NCI-H1048 (cell line): Measurements from ENCODE around the gene FGF11.

Experiments
- DNase-seq: peaks from one replicate; lab custom pipeline; 2025; lab: John Stamatoyannopoulos, UW

Gene FGF11

DNA sequence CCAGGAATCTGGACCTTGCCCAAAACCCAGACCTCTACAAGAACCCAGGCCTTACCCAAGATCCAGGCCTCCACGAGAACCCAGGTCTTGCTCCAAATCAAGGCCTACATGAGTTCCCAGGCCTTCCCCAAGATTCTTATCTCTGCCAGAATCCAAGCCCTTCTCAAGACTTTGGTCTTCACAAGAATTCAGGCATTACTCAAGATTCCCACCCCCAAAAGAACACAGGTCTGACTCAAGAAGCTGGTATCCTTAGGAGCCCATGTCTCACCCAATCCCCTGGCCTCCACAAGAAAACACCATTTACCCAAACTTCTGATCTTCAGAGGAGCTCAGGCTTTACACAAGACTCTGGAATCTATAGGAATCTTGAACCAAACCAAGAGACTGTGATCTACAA is 8.1 kb upstream of the FGF11 start:
- DNase-seq, result no peak

GRCh38 chr17:7432296-7432695 is 7.0 kb upstream of the FGF11 start:
- DNase-seq, result no peak

DNA sequence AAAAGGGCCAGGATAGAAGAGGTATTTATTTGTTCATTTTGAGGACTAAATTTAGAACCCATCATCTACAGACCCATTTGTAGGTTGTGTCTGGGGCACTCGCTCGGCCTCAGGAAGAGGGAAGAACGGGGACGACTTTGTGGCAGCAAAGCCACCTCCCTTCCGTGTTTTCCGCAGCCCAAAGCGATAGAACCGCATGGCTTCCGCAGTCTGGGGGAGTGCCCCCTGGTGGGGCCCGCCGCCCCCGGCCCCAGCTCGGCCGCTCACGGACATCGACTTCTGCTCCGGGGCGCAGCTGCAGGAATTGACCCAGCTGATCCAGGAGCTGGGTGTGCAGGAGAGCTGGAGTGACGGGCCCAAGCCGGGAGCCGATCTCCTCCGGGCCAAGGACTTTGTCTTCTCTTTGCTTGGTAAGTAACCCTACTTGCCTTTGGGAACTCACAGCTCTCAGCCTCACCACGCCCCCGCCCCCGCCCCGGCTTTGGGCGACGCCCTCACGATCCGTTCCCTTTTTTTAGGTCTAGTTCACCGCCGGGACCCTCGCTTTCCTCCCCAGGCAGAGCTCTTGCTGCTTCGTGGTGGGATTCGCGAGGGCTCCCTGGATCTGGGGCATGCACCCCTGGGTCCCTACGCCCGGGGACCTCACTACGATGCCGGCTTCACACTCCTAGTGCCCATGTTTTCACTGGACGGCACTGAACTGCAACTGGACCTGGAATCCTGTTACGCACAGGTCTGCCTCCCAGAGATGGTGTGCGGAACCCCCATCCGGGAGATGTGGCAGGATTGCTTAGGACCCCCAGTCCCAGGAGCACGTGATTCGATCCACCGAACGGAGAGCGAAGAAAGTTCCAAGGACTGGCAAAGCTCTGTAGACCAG is 3.4 kb upstream of the FGF11 start:
- DNase-seq, result no peak

DNA sequence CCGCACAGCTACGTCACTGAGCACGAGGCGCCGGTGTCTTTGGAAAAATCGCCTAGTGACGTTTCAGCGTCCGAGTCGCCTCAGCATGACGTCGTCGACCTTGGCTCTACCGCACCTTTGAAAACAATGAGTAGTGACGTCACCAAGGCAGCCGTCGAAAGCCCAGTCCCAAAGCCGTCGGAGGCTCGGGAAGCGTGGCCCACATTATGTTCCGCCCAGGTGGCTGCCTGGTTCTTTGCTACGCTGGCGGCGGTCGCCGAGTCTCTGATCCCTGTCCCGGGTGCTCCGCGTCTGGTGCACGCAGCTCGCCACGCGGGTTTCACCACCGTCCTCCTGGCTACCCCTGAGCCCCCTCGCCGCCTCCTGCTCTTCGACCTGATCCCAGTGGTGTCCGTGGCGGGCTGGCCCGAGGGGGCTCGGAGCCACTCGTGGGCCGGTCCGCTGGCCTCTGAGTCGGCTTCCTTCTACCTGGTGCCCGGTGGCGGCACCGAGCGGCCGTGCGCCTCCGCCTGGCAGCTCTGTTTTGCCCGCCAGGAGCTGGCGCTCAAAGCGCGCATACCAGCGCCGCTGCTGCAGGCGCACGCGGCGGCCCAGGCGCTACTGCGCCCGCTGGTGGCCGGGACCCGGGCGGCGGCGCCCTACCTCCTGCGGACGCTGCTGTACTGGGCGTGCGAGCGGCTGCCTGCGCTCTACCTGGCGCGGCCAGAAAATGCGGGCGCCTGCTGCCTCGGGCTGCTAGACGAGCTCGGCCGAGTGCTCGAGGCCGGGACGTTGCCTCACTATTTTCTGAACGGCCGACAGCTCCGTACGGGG is 2.5 kb upstream of the FGF11 start:
- peak; percentile 66 for DNase-seq

DNA sequence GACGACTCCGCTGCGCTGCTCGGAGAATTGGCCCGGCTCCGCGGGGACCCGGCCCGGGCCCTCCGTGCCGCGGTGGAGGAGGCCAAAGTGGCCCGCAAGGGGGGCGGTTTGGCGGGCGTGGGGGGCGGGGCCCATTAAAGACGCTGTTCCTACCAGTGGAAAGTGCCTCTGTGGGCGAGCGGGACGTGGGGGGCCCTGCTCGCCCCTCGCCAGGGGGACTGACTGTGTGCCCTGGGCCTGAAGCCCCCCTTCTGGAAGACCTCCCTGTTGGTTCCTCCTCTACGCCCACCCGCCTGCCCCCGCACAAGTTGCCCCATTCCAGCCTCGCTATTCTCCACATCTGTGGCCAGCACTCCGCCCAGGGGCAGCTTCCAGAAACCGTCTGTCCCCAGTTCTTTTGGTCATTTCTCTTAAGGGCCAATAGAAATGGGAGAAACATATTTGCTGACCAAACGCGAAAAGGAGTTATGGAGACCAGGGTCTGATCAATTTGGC is 1.9 kb upstream of the FGF11 start:
- no peak for DNase-seq

DNA sequence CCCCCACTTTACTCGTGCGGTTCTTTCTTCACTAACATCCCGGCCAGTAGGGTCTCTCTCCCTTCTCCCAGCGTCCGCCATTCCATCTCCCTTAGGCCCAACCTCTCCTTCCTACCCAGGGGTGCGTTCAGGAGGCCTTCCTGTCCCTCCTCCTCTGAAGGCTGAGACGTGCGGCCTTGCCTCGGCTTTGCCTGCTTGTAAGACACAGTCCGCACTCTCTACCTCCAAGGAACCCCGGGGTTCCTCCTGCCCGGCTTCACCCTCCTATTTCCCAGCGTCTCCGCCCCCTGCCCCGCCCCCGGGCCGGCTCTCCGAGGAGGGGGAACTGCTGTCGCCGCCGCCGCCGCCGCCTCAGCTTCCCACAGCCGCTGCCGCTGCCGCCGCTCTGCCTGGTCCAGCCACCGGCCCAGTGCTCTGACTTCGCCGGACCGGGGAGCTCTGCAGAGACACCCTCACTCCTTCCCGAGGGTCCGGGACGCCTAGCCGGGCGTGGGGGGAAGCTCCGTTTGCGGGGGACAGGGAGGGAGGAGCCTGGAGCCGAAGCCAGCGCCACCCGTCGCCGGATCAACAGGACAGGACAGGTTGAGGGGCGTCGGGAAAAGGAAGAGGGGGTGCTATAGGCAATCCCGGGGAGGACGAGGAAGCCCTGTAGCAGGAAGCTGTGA is 1.2 kb upstream of the FGF11 start:
- DNase-seq, result no peak

DNA sequence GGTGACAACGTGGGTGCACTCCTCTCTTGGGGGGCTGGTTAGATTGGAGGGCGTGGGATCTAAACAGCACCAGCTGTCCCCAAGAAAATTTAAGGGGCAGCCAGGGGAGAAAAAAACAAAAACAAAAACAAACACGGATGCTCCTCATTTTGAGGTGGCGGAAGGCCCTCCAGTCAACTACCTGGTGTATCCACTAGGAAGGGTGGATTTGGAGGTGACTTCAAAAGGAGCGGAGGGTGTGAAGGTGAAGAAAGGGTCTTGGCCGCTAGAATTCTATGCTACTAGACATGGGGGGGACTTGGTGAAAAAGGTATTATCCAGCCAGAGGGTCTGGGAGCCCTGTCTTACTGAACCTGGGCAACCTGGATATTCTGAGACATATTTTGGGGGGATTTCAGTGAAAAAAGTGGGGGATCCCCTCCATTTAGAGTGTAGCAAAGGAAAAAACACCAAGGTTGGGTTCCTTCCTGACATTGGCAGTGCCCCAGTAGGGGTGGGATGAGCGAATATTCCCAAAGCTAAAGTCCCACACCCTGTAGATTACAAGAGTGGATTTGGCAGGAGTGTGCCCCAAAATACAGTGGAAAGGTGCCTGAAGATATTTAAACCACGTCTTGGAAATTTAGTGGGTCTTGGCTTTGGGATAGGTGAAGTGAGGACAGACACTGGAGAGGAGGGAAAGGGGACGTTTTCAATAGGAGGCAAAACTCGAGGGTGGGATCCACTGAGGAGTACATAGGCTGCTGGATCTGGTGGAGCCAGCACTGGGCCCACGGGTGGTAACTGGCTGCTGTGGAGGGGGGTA is 454 bp upstream of the FGF11 start:
- no peak for DNase-seq

DNA sequence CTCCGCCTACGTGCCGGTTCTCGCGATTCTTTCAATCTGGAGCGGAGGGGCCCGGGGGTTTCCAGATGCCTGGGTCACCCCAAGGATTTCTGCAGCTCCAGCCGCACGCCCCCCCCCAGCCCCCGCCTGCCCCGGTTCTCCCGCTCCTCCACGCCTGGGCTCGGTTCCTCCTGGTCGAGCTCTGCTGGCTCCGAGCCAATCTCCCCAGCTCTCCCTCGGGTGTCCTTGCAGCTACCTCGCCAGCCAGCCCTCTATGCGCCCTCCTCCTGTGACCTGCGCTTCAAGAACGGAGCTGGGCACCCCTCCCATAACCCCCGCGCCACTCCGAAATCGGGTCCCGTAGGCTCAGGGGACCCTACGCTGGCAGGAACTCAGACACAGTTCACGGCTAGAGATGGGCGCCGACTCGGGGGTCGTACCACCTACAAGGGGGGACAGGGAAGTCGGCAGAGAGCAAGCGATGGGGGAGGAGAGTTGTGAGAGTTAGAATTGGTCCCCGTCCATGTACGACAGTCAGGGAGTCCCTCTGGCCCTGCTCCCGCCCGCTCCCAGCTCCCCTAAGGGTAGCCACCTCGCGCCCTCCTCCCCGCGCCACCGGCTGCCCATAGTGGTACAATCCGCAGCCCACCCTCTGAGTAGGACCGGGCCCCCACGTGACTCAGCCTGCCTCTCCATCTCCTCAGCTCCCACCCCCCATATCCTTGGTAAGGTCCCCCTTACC is 961 bp downstream of the FGF11 start:
- no peak for DNase-seq

DNA sequence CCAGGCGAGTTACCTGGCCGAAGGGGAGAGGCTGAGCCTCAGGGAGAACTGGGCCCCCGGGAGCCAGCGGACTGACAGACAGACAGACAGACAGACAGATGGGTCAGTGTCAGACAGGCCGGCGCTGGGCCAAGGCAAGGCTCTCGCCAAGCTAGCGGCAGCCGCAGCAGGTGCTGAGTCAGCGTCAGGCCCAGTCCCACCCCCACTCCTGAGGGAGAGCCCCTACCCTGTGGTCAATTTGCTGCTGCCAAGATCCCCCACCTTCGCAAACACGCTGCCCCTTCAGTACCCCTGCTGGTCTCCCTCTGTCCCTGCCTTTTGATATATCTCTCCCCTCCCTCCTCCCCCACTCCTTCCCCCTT is 1.5 kb downstream of the FGF11 start:
- DNase-seq, result no peak

- DNase-seq, result no peak
Observed at GRCh38 chr17:7441266-7441665, 2.0 kb downstream of the FGF11 start.

GRCh38 chr17:7442142-7442541 is 2.8 kb downstream of the FGF11 start:
- DNase-seq, result no peak

DNA sequence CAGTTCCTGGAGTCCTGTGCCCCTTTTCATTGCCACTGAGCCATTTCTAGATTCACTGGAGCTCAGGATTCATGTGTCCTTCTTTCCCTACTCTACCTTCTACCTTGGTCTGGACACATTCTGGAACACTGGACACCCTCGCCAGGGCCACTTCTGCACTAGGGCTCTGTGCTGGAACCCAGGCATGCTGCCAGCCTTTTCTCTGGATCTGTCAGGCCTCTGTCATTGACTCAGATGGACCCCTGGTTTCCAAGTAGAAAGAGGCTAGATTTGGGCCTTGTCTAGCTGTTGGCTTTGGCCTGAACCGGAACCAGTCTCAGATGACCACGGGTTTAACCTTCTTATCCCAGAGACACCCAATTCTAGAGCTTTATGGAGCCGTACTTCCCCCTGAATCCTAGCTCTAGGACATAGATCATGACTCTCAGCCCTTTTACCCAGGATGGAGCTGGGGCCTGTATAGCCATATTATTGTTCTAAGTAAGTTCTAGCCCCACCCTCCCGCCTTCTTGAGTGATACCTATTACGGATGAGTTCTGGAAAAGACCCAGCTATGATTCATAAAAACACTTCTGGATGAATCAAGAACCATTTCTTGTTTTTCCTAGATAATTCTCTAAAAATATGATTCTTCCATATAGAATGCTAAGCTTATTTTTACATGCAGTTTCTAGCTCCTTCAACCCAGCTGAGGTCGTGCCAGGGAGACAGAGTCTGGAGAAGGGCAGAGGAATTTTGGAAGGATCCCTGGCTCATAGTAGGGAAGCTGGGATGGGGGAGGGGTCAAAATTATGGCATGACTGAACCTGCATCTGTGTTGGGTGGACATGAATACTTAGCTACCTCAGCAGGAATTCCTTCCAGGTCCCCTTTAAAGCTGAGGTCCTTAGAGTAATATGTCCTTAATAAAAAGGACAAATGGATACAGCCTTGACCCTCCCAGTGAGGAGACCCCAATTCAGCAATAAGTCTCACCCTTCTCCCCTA is 4.5 kb downstream of the FGF11 start:
- no peak for DNase-seq

DNA sequence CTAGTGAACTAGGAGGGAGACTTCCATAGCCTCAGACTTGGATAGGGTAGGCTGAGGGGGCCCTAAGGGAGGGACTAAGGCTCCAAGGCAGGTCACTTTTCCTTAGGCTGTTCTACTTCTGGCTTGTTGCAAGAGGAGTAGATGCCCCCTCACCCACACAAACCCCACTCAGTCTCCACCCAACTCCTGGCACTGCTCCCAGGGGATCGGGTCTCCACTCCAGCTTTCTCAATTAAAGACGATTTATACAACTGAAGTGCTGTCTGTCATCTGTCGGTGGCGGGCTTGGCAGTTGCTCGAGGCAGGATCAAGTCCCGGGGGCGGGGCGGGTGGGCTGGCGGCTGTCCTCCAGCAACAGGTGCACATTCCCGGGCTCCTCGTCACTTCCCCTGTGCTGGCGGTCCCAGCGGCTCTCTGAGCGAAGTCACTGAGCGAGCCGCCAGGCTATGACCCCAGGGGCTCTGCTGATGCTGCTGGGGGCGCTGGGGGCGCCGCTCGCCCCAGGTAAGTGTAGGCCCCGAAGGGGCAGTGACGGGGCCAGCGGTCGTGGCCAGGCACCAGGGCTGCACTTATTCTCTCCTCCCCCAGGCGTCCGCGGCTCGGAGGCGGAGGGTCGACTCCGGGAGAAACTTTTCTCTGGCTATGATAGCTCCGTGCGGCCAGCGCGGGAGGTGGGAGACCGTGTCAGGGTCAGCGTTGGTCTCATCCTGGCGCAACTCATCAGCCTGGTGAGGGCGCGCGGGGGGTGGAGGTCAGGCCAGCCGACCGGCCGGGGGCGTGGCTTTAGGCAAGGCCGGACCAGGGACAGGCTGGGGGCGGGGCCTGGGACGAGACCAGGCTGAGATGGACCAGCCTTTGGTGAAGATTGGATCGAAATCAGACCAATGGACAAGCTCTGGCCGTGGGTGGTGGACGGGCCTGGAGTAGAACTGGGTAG is 5.6 kb downstream of the FGF11 start, which contains the start of gene CHRNB1:
Gene CHRNB1 (plus strand): TSS at position 380 of the 937 bp plus-strand sequence. CDS start 67 bp downstream, at position 447.
- DNase-seq, result no peak

- no peak for DNase-seq
Observed at GRCh38 chr17:7445619-7445968, 6.3 kb downstream of the FGF11 start.

- DNase-seq, result no peak
Observed at GRCh38 chr17:7448461-7448860, 9.1 kb downstream of the FGF11 start.

DNA sequence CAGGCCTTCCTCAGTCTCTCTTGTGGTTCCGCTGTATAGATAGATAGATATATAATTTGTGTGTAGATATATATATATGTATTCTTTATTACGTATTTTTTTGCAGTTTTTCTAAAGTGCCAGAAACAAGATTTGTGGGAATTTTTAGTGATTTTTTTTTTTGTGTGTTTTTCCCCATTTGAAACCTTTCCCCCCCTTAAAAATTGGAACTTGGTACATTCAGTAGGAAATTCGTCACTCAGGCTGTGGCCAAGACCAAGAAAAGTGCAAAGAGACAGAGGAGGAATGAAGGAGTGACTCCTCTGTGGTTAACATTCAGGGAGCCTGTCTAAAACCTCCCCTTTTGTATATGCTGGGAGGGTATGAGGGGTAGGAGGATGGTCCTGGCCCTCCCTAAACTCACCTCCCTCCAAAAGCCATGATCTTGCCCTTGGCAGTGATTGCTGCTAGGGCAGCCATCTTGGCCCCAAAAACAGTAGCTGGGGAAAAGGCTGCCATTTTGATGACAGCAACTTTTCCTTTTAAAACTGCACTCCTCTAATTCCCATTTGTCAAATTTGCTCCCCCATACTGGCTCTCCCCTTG is 20.7 kb downstream of the FGF11 start:
- no peak for DNase-seq

GRCh38 chr17:7460850-7461660 is 21.7 kb downstream of the FGF11 start:
- DNase-seq, result no peak
